Measurements from ENCODE around the gene SPSB1. TPM values are rescaled to one million over a fixed set of nuclear protein-coding genes. Genes with fewer than 3 reads are reported as not detected.

Gene SPSB1
- total RNA-seq, 4 donors from 2014 or later = 30.5 to 65.0 (median 36.2) TPM

- Histone ChIP-seq H3K9me3 (no peaks in the 10 kb centered on the region), H3K27me3 (no peaks in the 10 kb centered on the region), H3K36me3 (no peaks in the 10 kb centered on the region), H3K4me1 (peaks cover 65 to 94% of the 10 kb centered on the region in 2 donors), H3K4me3 (replicated peaks in 1 of 3) (no peak overlapping the region), H3K27ac (peak overlapping the region in 2 of 3 donors; percentile 46 to 57)
- TF ChIP-seq POLR2A (IDR thresholded peaks at IDR 0.05) (no peak), CTCF (IDR thresholded peaks at IDR 0.05) (no peak)
- no peak for DNase-seq
- 80 to 84% methylated on average over 17 of the region's 17 CpGs for WGBS, 2 donors
- intact Hi-C loops (cut with DNase I) = no loop called here
Observed at GRCh38 chr1:9321986-9322660, 29.4 kb downstream of the SPSB1 start.

GRCh38 chr1:9322661-9323244 lies 30.1 kb downstream of the SPSB1 start:
- TF ChIP-seq CTCF (IDR thresholded peaks at IDR 0.05) (no peak), POLR2A (IDR thresholded peaks at IDR 0.05) (no peak)
- H3K4me1 ChIP-seq = peaks cover 59 to 92% of the 10 kb centered on the region in 2 donors

GRCh38 chr1:9324246-9325096 lies 31.8 kb downstream of the SPSB1 start:
- Histone ChIP-seq H3K4me3 (replicated peaks in 1 of 3) (no peak overlapping the region), H3K4me1 (peaks cover 43 to 85% of the 10 kb centered on the region in 2 donors), H3K9me3 (no peaks in the 10 kb centered on the region), H3K36me3 (no peaks in the 10 kb centered on the region), H3K27me3 (no peaks in the 10 kb centered on the region), H3K27ac (peak overlapping the region in 1 of 3 donors; percentile 23)
- WGBS, 2 donors = 83 to 87% methylated on average over 26 to 29 of the region's 33 CpGs
- no peak for DNase-seq
- no peak for TF ChIP-seq CTCF (IDR thresholded peaks at IDR 0.05)
- intact Hi-C loops (cut with DNase I) = no loop called here

More at GRCh38 chr1:9322661-9323244, 30.1 kb downstream of the SPSB1 start:
- WGBS, 2 donors = 77 to 85% methylated on average over 14 to 27 of the region's 27 CpGs
- no peaks in the 10 kb centered on the region for H3K27me3 ChIP-seq
- no peaks in the 10 kb centered on the region for H3K9me3 ChIP-seq
- no peak overlapping the region for H3K27ac ChIP-seq
- H3K36me3 ChIP-seq = no peaks in the 10 kb centered on the region
- no peak for DNase-seq
- H3K4me3 ChIP-seq (replicated peaks in 1 of 3) = no peak overlapping the region
- intact Hi-C loops (cut with DNase I) = no loop called here

- Histone ChIP-seq H3K27ac (peak overlapping the region in 2 of 3 donors; percentile 68 to 77), H3K36me3 (no peaks in the 10 kb centered on the region), H3K9me3 (no peaks in the 10 kb centered on the region), H3K27me3 (no peaks in the 10 kb centered on the region), H3K4me1 (peaks cover 28 to 64% of the 10 kb centered on the region in 2 donors), H3K4me3 (replicated peaks in 1 of 3) (no peak overlapping the region)
- DNase-seq = peak; percentile 38 to 57
- WGBS, 2 donors = 55 to 59% methylated on average over 3 to 8 of the region's 9 CpGs
- peak in 1 of 2 donors; percentile 21 for TF ChIP-seq POLR2A (IDR thresholded peaks at IDR 0.05)
- TF ChIP-seq CTCF (IDR thresholded peaks at IDR 0.05) = no peak
- intact Hi-C loops (cut with DNase I) = no loop called here
Observed at GRCh38 chr1:9326596-9326995, 33.9 kb downstream of the SPSB1 start.

Data from thyroid gland (tissue), 4 donors.